Endothelial cell (in vitro differentiated cells): ENCODE results near the gene RINT1. TPM values are rescaled to one million over a fixed set of nuclear protein-coding genes. Genes with fewer than 3 reads are reported as not detected.

Source experiments
- DNase-seq: peaks from one replicate; pipeline ENCODE4 v3.0.0; 2021; ENCODE audit warnings: low spot score
- H3K27ac Mint-ChIP-seq: one replicate; pipeline ENCODE4 v1.8.0; 2021; ENCODE audit warnings: mixed read lengths, inconsistent platforms; ENCODE audit not compliant: unreplicated experiment
- H3K27me3 Mint-ChIP-seq: one replicate; pipeline ENCODE4 v1.8.0; 2021; ENCODE audit warnings: mild to moderate bottlenecking, moderate library complexity, mixed read lengths, inconsistent platforms; ENCODE audit not compliant: unreplicated experiment
- H3K36me3 Mint-ChIP-seq: one replicate; pipeline ENCODE4 v1.8.0; 2021; ENCODE audit warnings: mild to moderate bottlenecking, low read depth, mixed read lengths, inconsistent platforms; ENCODE audit not compliant: unreplicated experiment
- H3K4me1 Mint-ChIP-seq: one replicate; pipeline ENCODE4 v1.8.0; 2021; ENCODE audit warnings: mild to moderate bottlenecking, mixed read lengths, inconsistent platforms; ENCODE audit not compliant: unreplicated experiment
- H3K4me3 Mint-ChIP-seq: one replicate; pipeline ENCODE4 v1.8.0; 2021; ENCODE audit warnings: mild to moderate bottlenecking, mixed read lengths, inconsistent platforms; ENCODE audit not compliant: unreplicated experiment
- H3K9me3 Mint-ChIP-seq: one replicate; pipeline ENCODE4 v1.8.0; 2021; ENCODE audit warnings: mixed read lengths, inconsistent platforms; ENCODE audit not compliant: unreplicated experiment
- total RNA-seq: library from RNA; stranded (reverse); fragmentation: NEBNext Ultra II Directional; extraction: Animal tissue kit (Norgen Biotek cat#: 25700); gene quantifications from one replicate; pipeline ENCODE4 v1.2.1, GENCODE V29; 2021; ENCODE audit not compliant: unreplicated experiment
- TF ChIP-seq, protein P1 (sequence below): fragments of 200-600 bp; sonication (generic); IDR thresholded peaks from one replicate; pipeline ENCODE4 v1.5.0; 2021; ENCODE audit warnings: antibody characterized with exemption; ENCODE audit not compliant: unreplicated experiment

RINT1 gene
- total RNA-seq, 1 donor from 2014 or later, result 18.3 TPM

DNA sequence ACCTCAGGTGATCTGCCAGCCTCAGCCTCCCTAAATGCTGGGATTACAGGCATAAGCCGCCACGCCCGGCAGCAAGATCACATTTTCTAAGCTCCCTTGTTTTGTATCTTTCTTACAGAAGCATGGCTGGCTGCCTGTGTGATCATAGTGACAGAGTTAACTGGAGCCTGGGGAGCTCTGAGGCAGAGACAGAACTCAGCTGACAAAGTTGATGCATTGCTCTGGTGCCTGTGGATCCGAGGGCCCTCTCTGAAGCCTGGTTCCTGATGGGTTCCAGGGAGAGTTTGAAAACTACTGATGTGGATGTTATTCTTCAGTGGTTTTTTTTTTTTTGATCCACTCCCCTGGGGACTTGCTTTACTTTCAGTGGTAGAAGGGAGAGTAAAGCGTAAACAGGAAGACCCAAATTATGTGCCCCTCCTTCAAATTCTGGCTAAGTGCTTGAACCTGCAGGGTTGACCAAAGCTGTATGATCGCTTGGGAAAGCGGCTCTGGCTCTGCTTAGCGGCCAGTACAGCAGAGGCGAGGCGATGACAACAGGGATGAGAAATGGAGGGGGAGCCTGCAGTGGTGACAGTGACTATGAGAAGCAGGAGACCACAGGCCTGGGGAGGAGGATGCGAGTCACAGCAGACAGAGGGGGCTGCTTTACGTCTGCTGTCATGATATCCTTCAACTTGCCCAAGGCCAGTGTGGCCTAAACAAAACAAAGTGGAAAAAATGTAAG lies 56.1 kb downstream of the RINT1 start:
- Mint-ChIP-seq H3K9me3 (no peaks in the 10 kb centered on the region), H3K4me3 (no peak overlapping the region), H3K27ac (no peak overlapping the region), H3K27me3 (no peaks in the 10 kb centered on the region), H3K4me1 (peaks cover 3% of the 10 kb centered on the region), H3K36me3 (peaks cover 4% of the 10 kb centered on the region)
- TF ChIP-seq, protein P1, sequence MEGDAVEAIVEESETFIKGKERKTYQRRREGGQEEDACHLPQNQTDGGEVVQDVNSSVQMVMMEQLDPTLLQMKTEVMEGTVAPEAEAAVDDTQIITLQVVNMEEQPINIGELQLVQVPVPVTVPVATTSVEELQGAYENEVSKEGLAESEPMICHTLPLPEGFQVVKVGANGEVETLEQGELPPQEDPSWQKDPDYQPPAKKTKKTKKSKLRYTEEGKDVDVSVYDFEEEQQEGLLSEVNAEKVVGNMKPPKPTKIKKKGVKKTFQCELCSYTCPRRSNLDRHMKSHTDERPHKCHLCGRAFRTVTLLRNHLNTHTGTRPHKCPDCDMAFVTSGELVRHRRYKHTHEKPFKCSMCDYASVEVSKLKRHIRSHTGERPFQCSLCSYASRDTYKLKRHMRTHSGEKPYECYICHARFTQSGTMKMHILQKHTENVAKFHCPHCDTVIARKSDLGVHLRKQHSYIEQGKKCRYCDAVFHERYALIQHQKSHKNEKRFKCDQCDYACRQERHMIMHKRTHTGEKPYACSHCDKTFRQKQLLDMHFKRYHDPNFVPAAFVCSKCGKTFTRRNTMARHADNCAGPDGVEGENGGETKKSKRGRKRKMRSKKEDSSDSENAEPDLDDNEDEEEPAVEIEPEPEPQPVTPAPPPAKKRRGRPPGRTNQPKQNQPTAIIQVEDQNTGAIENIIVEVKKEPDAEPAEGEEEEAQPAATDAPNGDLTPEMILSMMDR, result no peak
- no peak for DNase-seq

DNA sequence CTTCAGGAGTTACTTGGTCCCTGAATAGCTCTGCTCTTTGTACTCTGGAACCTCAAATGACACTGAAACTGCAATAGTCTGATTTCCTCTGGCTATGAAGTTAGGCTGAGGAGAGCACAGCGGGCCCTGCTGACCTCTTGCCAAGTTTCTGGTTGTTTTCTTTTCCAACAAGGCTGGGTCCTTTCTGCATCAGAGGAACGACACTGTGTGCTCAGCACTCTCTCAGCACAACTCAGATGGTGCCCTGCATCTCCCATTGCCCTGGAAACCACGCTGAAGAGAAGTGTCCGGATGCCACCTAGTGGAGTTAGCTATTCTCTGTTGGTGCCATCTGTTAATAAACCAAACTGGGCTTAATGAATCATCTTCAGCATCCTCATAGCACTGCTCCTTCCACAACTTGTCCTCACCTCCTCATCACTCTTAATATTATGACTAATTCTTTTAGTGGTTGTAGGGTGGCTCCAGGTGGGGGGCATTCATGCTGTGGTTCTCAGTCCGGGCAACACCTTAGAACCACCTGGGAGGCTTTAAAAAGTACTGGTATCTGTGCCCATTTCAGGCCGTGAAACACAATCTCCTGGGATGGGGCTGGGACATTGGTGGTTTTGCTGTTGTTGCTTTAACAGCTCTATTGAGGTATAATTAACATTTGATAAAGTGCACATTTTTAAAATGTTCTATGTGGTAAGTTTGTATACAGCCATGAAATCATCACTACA lies 57.5 kb downstream of the RINT1 start:
- peaks cover 2% of the 10 kb centered on the region for H3K36me3 Mint-ChIP-seq
- no peak overlapping the region for H3K4me3 Mint-ChIP-seq
- no peaks in the 10 kb centered on the region for H3K9me3 Mint-ChIP-seq
- H3K27ac Mint-ChIP-seq, result no peak overlapping the region
- TF ChIP-seq, protein P1, result peak; percentile 35
- H3K4me1 Mint-ChIP-seq, result peaks cover 3% of the 10 kb centered on the region
- DNase-seq, result peak; percentile 51
- no peaks in the 10 kb centered on the region for H3K27me3 Mint-ChIP-seq

DNA sequence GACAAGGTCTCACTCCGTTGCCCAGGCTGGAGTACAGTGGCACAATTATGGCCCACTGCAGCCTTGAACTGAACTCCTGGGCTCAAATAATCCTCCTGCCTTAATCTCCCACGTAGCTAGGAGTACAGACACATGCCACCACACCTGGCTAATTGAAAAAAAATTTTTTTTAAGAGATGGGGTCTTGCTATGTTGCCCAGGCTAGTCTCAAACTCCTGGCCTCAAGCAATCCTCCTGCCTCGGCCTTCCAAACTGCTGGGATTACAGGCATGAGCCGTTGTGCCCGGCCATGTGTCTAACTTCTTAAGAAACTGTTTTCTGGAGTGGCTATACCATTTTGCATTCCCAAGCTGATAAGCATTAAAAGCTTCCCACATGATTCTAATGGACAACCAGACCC lies 58.8 kb downstream of the RINT1 start:
- Mint-ChIP-seq H3K36me3 (no peaks in the 10 kb centered on the region), H3K4me1 (peaks cover 3% of the 10 kb centered on the region), H3K9me3 (no peaks in the 10 kb centered on the region), H3K27ac (no peak overlapping the region), H3K27me3 (no peaks in the 10 kb centered on the region), H3K4me3 (no peak overlapping the region)
- DNase-seq, result no peak
- TF ChIP-seq, protein P1, result no peak

DNA sequence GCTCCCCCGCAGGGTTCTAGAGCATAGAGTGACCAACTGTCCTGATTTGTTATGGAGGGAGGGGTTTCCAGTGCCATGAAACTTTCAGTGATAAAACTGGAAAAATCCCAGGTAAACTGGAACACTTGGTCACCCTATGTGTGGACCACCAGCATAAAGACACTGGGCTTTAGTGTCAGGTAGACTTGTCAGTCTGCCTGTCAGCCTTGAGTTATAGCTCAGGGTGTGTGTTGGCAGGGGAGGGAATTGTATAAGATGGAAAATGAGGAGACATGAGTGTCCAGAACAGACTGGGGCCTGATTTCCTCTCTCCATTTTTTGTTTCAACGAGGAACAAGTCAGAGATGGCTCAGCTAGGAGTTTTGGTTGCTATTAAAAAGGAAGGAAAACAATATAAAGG lies 59.5 kb downstream of the RINT1 start:
- Mint-ChIP-seq H3K27ac (no peak overlapping the region), H3K4me3 (no peak overlapping the region), H3K36me3 (no peaks in the 10 kb centered on the region), H3K27me3 (no peaks in the 10 kb centered on the region), H3K9me3 (no peaks in the 10 kb centered on the region), H3K4me1 (peaks cover 3% of the 10 kb centered on the region)
- TF ChIP-seq, protein P1, result no peak
- DNase-seq, result no peak

DNA sequence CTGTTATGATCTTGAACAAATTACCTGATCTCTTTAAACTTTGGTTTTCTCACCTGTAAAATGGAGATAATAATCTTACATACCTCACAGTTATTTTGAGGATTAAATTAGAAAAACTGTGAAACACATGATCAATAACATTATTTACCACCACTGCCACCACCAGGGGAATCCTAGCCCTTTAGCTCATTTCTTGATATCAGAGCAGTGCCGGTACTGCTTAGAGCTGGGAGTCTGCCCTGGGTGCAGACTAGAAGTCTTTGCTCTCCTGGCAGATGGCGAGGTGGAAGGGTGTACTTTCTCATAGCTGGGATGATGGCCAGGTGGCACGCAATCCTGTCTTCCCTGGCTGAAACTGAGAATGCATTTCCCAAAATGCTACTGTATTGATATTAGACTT lies 62.0 kb downstream of the RINT1 start:
- peaks cover 3% of the 10 kb centered on the region for H3K4me1 Mint-ChIP-seq
- no peak overlapping the region for H3K4me3 Mint-ChIP-seq
- no peaks in the 10 kb centered on the region for H3K27me3 Mint-ChIP-seq

More for the DNA sequence above, 62.0 kb downstream of the RINT1 start:
- Mint-ChIP-seq H3K27ac (no peak overlapping the region), H3K36me3 (no peaks in the 10 kb centered on the region), H3K9me3 (no peaks in the 10 kb centered on the region)
- TF ChIP-seq, protein P1, result no peak
- no peak for DNase-seq
